ENCODE results near the gene CDC14B.
"Not testable (repeated sequence)": the region's sequence is repeated elsewhere in the genome, so short reads cannot be mapped to it uniquely, and the experiment has no call there.

CDC14B gene

GRCh38 chr9:96554801-96555566, 64.7 kb downstream of the CDC14B start:
- no peak for FAIRE-seq
- DNase-seq (ENCODE audit: extremely low spot score, insufficient read length, low read depth), result no peak

DNA sequence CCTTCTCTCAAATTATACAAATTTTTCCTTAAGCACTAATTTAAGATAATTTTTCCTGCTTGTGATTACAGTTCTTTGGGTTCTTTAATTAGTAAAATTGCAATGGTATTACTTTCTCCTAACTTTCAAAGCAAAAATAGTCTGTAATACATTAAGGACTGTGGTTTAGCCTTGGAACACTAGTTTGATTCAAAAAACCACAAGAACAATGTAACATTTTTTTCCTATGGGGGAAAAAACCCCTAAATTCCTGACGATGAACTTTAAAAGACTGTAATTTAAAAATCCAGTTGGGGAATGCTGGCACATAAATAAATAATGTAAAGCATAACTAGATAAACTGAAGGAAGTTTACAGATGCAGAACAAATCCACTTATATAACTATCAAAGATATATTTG, 65.3 kb downstream of the CDC14B start:
- FAIRE-seq (no peak), DNase-seq (ENCODE audit: extremely low spot score, insufficient read length, low read depth) (no peak)

DNA sequence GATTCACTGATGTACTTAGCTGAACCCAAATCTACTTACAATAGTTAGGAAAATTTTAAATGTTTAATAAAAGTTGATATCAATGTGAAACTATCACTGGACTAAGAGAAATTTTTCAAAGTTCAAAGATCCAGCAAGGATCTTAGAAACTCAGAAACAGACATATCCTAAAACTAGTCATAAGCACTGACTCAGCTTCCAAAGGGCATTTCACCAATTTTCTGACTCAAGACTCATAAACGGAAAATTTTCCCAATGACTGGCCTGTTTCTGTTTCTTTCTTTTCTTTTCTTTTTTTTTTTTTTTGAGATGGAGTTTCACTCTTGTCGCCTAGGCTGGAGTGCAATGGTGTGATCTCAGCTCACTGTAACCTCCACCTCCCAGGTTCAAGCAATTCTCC, 66.6 kb downstream of the CDC14B start:
- no peak for FAIRE-seq

GRCh38 chr9:96551403-96551802, 68.2 kb downstream of the CDC14B start:
- FAIRE-seq (no peak), DNase-seq (ENCODE audit: extremely low spot score, insufficient read length, low read depth) (no peak)

More for the DNA sequence above, 66.6 kb downstream of the CDC14B start:
- no peak for DNase-seq (ENCODE audit: extremely low spot score, insufficient read length, low read depth)

GRCh38 chr9:96550659-96551058, 69.0 kb downstream of the CDC14B start:
- no peak for FAIRE-seq
- no peak for DNase-seq (ENCODE audit: extremely low spot score, insufficient read length, low read depth)

GRCh38 chr9:96543131-96543530, 76.5 kb downstream of the CDC14B start:
- not testable (repeated sequence) for FAIRE-seq; DNase-seq (ENCODE audit: extremely low spot score, insufficient read length, low read depth)

DNA sequence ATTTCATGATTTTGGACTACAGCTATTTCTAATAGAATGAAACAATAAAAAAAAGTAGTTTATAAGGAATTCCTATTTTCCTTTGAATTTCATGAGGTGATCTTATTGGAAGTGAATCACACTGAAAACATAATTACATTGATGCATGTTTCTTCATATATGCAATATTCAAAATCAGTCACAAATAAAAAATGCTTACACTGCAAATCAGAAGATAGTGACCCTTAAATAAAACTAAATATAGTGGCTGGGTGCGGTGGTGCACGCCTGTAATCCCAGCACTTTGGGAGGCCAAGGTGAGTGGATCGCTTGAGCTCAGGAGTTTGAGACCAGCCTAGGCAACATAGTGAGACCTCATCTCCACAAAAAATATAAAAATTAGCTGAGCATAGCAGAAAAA, 79.5 kb downstream of the CDC14B start:
- FAIRE-seq (no peak), DNase-seq (ENCODE audit: extremely low spot score, insufficient read length, low read depth) (no peak)

DNA sequence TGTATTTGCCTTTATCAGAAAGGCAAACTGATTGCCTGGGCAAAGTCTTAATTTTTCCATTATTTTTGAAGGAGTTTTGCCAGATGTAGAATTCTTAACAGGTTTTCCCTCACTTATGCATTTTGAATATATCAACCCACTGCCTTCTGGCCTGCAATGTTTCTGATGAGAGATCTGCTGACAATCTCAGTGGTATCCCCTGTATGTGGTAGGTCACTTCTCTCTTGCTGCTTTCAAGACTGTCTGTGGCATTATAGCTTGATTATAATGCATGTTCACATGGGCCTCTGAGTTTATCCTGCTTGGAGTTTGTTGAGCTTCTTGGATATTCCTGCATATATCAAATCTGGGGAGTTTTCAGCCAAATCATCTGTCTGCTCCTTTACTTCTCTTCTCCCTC, 87.5 kb downstream of the CDC14B start:
- FAIRE-seq (no peak), DNase-seq (ENCODE audit: extremely low spot score, insufficient read length, low read depth) (no peak)

DNA sequence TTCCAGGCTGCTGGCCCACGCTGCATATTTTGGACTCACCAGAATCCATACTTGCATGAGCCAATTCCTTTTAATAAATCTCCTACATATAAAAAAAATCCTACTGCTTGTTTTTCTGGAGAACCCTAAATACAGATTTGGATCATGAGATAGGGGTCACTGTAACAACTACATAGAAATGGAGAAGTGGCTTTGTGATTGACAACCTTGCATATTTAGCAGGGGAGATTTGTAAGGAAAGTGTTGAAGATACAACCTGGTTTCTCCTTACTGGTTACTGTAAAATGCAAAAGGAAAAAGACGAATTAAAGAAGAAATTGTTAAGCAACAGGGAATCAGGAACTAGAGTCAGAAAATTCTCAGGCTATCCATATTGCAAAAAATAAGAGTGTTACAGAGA, 94.9 kb downstream of the CDC14B start:
- DNase-seq (ENCODE audit: extremely low spot score, insufficient read length, low read depth) (no peak), FAIRE-seq (no peak)

- DNase-seq (ENCODE audit: extremely low spot score, insufficient read length, low read depth) (no peak), FAIRE-seq (no peak)
Measured at GRCh38 chr9:96524045-96524444, 95.6 kb downstream of the CDC14B start.

DNA sequence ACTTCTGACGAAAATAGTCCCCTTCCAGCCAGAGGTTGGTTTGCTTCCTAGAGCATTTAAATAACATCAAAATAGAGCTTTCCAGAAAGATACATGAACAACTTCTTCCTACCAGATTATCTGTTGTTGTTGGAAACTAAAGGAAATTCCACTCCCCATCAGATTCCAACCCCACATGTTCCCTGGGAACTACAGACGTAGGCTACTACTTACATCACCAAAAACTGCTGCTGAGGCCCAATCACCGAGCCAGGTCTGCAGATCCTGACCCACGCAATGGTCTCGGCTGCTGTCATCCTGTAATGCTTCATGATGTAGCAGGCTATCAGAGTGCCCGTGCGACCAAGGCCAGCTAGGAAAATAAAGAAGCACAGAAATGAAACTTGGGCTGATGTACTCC, 96.3 kb downstream of the CDC14B start:
- no peak for FAIRE-seq
- no peak for DNase-seq (ENCODE audit: extremely low spot score, insufficient read length, low read depth)

- FAIRE-seq, result no peak
- DNase-seq (ENCODE audit: extremely low spot score, insufficient read length, low read depth), result no peak
Measured at GRCh38 chr9:96522366-96522765, 97.3 kb downstream of the CDC14B start.

GRCh38 chr9:96519787-96520186, 99.9 kb downstream of the CDC14B start:
- no peak for DNase-seq (ENCODE audit: extremely low spot score, insufficient read length, low read depth)
- FAIRE-seq, result no peak

- FAIRE-seq (no peak), DNase-seq (ENCODE audit: extremely low spot score, insufficient read length, low read depth) (no peak)
Measured at GRCh38 chr9:96519095-96519494, 100.5 kb downstream of the CDC14B start.

DNA sequence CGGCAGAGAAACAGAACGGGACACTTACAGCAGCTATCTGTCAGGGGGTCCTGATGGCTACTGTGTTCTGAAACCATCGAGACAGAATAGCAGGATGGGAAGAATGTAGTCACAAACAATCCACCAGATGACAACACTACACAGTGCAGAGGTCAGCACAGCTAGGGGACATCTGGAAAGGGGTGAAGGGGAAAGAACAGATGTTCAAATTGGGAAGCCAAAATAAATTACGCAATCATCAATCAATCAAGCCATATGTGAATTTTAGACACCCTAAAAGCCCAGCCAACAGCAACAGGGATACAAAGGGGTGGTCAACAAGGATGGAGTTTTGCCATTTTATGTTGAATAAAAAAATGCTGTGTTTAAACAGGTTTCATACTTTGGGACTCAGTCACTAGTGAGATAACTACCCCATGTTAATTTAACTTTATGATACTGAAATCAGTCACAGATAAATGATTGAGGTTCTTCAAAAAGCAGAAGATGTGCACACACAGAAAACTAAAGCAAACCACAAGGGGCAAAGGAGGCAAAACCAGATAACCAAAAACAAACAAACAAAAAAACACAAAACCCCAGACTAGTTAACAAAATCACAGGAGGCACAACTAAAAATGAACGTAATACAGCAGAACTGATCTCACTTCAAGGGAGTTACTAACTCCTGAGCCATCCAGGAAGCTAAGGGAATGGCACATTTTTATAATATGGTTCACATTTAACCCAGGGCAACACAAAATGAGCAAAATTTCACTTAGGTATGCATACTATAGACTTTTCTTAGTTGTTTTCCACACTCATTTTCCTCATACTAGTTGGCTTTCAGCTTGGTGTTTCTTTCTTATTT, 103.8 kb downstream of the CDC14B start:
- FAIRE-seq (no peak), DNase-seq (ENCODE audit: extremely low spot score, insufficient read length, low read depth) (no peak)

- no peak for FAIRE-seq
- no peak for DNase-seq (ENCODE audit: extremely low spot score, insufficient read length, low read depth)
Measured at GRCh38 chr9:96514800-96515158, 104.9 kb downstream of the CDC14B start.

- DNase-seq (ENCODE audit: extremely low spot score, insufficient read length, low read depth) (no peak), FAIRE-seq (no peak)
Measured at GRCh38 chr9:96514108-96514799, 105.4 kb downstream of the CDC14B start.

GRCh38 chr9:96513622-96514021, 106.0 kb downstream of the CDC14B start:
- DNase-seq (ENCODE audit: extremely low spot score, insufficient read length, low read depth), result no peak
- no peak for FAIRE-seq

DNA sequence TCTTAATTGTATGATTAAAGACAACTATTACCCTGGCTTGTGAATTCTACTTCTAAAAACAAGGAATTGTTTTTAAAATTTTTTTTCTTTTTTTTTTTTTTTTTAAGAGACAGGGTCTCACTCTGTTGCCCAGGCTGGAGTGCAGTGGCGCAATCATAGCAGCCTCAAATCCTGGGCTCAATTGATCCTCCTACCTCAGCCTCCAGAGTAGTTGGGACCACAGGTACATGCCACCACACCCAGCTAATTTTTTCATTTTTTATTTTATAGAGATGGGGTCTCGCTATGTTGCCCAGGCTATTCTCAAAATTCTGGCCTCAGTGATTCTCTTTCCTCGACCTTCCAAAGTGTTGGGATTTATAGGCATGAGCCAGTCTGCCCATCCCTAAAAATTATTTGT, 107.4 kb downstream of the CDC14B start:
- FAIRE-seq (no peak), DNase-seq (ENCODE audit: extremely low spot score, insufficient read length, low read depth) (no peak)

- DNase-seq (ENCODE audit: extremely low spot score, insufficient read length, low read depth), result no peak
- FAIRE-seq, result no peak
Measured at GRCh38 chr9:96510258-96510657, 109.4 kb downstream of the CDC14B start.

DNA sequence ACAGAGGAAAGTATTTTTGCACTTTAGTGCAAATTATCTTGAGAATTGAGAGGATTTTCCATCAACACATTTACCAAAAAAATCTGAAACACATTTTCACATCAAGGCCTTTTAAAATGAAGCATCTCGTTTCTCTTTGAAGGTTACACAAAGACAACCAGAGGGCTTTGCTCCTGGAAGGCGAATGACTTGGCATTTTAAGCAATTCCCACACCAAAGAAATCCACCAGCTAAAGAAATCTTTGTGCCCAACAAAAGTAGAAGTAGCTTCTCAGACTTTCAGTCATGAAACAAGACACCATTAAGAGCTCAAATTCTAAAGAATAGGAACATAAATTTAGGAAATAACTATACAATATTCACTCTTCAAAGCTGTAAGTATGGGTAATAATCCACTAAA, 109.8 kb downstream of the CDC14B start:
- FAIRE-seq (no peak), DNase-seq (ENCODE audit: extremely low spot score, insufficient read length, low read depth) (no peak)

All from GM18507 (cell line).